Fibroblast of lung (primary cell): ENCODE measurements around the gene CCDC85C. TPM values are rescaled to one million over a fixed set of nuclear protein-coding genes. Genes with fewer than 3 reads are reported as not detected.

Experiments
- DNase-seq, 2 donors: peaks; one replicate each; pipeline versions ENCODE4 v3.0.0 to v3.0.0-alpha.2; 2010; ENCODE audit warnings: low read depth in 2 of 2
- H2AFZ ChIP-seq: 2 replicates; pipeline ENCODE4 v1.5.1; 2012; ENCODE audit warnings: low read length, control low read depth, inconsistent platforms
- H3K27ac ChIP-seq: 2 replicates; pipeline ENCODE4 v1.5.1; 2011; ENCODE audit warnings: low read length, control low read depth; ENCODE audit not compliant: insufficient read depth
- H3K27me3 ChIP-seq: 2 replicates; pipeline ENCODE4 v1.5.1; 2011; ENCODE audit warnings: mild to moderate bottlenecking, low read length; ENCODE audit not compliant: control insufficient read depth, insufficient read depth
- H3K36me3 ChIP-seq: 2 replicates; pipeline ENCODE4 v1.5.1; 2011; ENCODE audit warnings: low read length; ENCODE audit not compliant: control insufficient read depth, insufficient read depth
- H3K4me1 ChIP-seq: 2 replicates; pipeline ENCODE4 v1.5.1; 2011; ENCODE audit warnings: low read length; ENCODE audit not compliant: control insufficient read depth, insufficient read depth; ENCODE audit errors: extremely low read depth
- H3K4me2 ChIP-seq: 2 replicates; pipeline ENCODE4 v1.5.1; 2011; ENCODE audit warnings: low read length, control low read depth; ENCODE audit not compliant: insufficient read depth; ENCODE audit errors: extremely low read depth
- H3K4me3 ChIP-seq, 4 experiments: fragments of 200-600 bp in 1 of 4; sonication (generic) in 1 of 4; replicated peaks in 1 of 4; 2 replicates each; pipeline ENCODE4 v1.5.1; 2011 to 2016; ENCODE audit warnings: low read length in 4 of 4, low read depth in 3 of 4, mild to moderate bottlenecking in 3 of 4, control low read depth in 2 of 4, inconsistent platforms in 1 of 4, mixed read lengths in 1 of 4; ENCODE audit not compliant: insufficient read depth in 1 of 4; ENCODE audit errors: control extremely low read depth in 1 of 4
- H3K79me2 ChIP-seq: 2 replicates; pipeline ENCODE4 v1.5.1; 2012; ENCODE audit warnings: mild to moderate bottlenecking, low read length, inconsistent platforms; ENCODE audit not compliant: control insufficient read depth, insufficient read depth
- H3K9ac ChIP-seq: 2 replicates; pipeline ENCODE4 v1.5.1; 2011; ENCODE audit warnings: mild to moderate bottlenecking, low read length, control low read depth; ENCODE audit not compliant: insufficient read depth
- H3K9me3 ChIP-seq: 2 replicates; pipeline ENCODE4 v1.5.1; 2012; ENCODE audit warnings: low read depth, low read length; ENCODE audit not compliant: control insufficient read depth, insufficient read depth
- H4K20me1 ChIP-seq: 2 replicates; pipeline ENCODE4 v1.5.1; 2011; ENCODE audit warnings: low read length; ENCODE audit not compliant: control insufficient read depth, insufficient read depth; ENCODE audit errors: extremely low read depth
- EZH2 ChIP-seq: IDR thresholded peaks from 2 replicates; pipeline ENCODE4 v1.5.1; 2012; ENCODE audit warnings: low read length, control low read depth, mild to moderate bottlenecking; ENCODE audit errors: missing control alignments
- polyA plus RNA-seq, 2 donors: library from polyadenylated mRNA; depleted of rRNA in 1 of 2; stranded (reverse) in 1 of 2; unstranded in 1 of 2; fragments of >200 nt; gene quantifications; 2 replicates each; pipeline ENCODE4 v1.2.1, GENCODE V29; 2011 to 2012; ENCODE audit warnings: missing spikeins in 1 of 2
- total RNA-seq: library from RNA; depleted of rRNA; stranded (reverse); fragments of >200 nt; gene quantifications from 2 replicates; pipeline ENCODE4 v1.2.1, GENCODE V29; 2014
- TF ChIP-seq, protein P1 (sequence below), 2 donors: IDR thresholded peaks in 1 of 2; conservative IDR thresholded peaks in 1 of 2; 1 replicate in 1 of 2; 2 replicates in 1 of 2; pipeline ENCODE4 v1.5.1; 2011 to 2012; ENCODE audit warnings: low read length in 2 of 2, control low read depth in 1 of 2, inconsistent platforms in 1 of 2, low read depth in 1 of 2, mild to moderate bottlenecking in 1 of 2

Gene CCDC85C
- total and polyA plus RNA-seq, 2 donors (not counting 1 experiment from before 2014, with no cell fraction given), result 4.6 to 9.6 TPM

GRCh38 chr14:99637624-99638023, 33.6 kb upstream of the CCDC85C start:
- Histone ChIP-seq H3K4me2 (no peak overlapping the region), H3K79me2 (no peaks in the 10 kb centered on the region)

DNA sequence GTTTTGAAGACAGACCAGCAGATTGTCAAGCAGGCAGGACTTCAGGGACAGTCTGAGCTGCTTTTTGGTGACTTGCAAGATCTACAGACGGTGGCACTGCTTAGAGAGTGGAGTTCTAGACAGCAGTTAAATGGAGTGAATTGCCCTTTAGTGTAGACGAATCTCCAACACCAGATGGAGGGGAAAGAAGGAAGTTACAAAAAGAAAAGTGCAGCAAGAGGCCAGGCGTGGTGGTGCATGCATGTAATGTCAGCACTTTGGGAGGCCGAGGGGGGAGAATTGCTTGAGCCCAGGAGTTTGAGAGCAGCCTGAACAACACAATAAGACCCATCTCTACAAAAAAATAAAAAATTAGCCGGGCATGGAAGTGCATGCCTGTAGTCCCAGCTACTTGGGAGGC, 32.5 kb upstream of the CCDC85C start:
- H3K36me3 ChIP-seq, result no peaks in the 10 kb centered on the region
- H4K20me1 ChIP-seq, result no peaks in the 10 kb centered on the region
- no peak overlapping the region for H3K27ac ChIP-seq
- H3K27me3 ChIP-seq, result no peaks in the 10 kb centered on the region
- H3K9ac ChIP-seq, result no peak overlapping the region
- no peak for TF ChIP-seq EZH2
- TF ChIP-seq, protein P1, sequence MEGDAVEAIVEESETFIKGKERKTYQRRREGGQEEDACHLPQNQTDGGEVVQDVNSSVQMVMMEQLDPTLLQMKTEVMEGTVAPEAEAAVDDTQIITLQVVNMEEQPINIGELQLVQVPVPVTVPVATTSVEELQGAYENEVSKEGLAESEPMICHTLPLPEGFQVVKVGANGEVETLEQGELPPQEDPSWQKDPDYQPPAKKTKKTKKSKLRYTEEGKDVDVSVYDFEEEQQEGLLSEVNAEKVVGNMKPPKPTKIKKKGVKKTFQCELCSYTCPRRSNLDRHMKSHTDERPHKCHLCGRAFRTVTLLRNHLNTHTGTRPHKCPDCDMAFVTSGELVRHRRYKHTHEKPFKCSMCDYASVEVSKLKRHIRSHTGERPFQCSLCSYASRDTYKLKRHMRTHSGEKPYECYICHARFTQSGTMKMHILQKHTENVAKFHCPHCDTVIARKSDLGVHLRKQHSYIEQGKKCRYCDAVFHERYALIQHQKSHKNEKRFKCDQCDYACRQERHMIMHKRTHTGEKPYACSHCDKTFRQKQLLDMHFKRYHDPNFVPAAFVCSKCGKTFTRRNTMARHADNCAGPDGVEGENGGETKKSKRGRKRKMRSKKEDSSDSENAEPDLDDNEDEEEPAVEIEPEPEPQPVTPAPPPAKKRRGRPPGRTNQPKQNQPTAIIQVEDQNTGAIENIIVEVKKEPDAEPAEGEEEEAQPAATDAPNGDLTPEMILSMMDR (conservative IDR thresholded peaks at IDR 0.05 in 1 of 2, IDR thresholded peaks at IDR 0.05 in 1 of 2; ENCODE audit: low read depth in 1 of 2, low read length in 2 of 2), result no peak
- H2AFZ ChIP-seq, result no peak overlapping the region
- DNase-seq, result no peak
- H3K79me2 ChIP-seq, result no peaks in the 10 kb centered on the region
- no peaks in the 10 kb centered on the region for H3K9me3 ChIP-seq
- H3K4me3 ChIP-seq, result no peak overlapping the region
- H3K4me1 ChIP-seq, result no peaks in the 10 kb centered on the region
- H3K4me2 ChIP-seq, result no peak overlapping the region

More at GRCh38 chr14:99637624-99638023, 33.6 kb upstream of the CCDC85C start:
- no peak for TF ChIP-seq EZH2
- TF ChIP-seq, protein P1 (conservative IDR thresholded peaks at IDR 0.05 in 1 of 2, IDR thresholded peaks at IDR 0.05 in 1 of 2; ENCODE audit: low read depth in 1 of 2, low read length in 2 of 2), result no peak
- no peak overlapping the region for H3K27ac ChIP-seq
- DNase-seq, result no peak
- no peaks in the 10 kb centered on the region for H3K9me3 ChIP-seq
- H3K4me3 ChIP-seq, result no peak overlapping the region
- no peaks in the 10 kb centered on the region for H4K20me1 ChIP-seq
- no peaks in the 10 kb centered on the region for H3K4me1 ChIP-seq
- no peak overlapping the region for H3K9ac ChIP-seq
- H3K36me3 ChIP-seq, result no peaks in the 10 kb centered on the region
- no peak overlapping the region for H2AFZ ChIP-seq
- H3K27me3 ChIP-seq, result no peaks in the 10 kb centered on the region

DNA sequence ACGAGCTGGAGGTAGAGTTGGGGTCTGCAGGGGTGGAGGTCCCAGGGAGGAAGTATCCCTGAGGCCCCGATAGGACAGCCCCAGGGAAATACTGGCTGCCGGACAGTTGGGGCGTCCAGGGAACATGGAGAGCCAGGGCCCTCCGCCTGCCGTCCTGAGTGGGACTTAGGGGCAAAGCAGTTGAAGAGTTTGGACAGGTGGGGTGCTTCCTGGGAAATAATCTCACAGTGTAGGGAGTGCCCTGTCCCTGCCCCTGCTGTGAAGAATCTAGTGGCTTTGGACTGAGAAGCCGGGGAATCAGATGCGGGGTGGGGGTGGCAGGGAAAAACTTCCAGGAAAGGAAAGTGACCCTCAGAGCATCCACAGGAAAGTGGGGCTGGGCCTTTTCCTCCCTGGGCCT, 31.1 kb upstream of the CCDC85C start:
- Histone ChIP-seq H3K9ac (no peak overlapping the region), H3K27ac (no peak overlapping the region), H3K4me1 (no peaks in the 10 kb centered on the region), H3K79me2 (no peaks in the 10 kb centered on the region), H3K4me2 (no peak overlapping the region), H4K20me1 (no peaks in the 10 kb centered on the region), H3K27me3 (no peaks in the 10 kb centered on the region), H2AFZ (no peak overlapping the region), H3K4me3 (no peak overlapping the region), H3K9me3 (no peaks in the 10 kb centered on the region), H3K36me3 (no peaks in the 10 kb centered on the region)
- TF ChIP-seq, protein P1 (conservative IDR thresholded peaks at IDR 0.05 in 1 of 2, IDR thresholded peaks at IDR 0.05 in 1 of 2; ENCODE audit: low read depth in 1 of 2, low read length in 2 of 2), result no peak
- no peak for TF ChIP-seq EZH2
- no peak for DNase-seq
